T follicular helper cell (primary cell): Measurements from ENCODE around the gene MXRA8.
"Not testable (repeated sequence)": the region's sequence is repeated elsewhere in the genome, so short reads cannot be mapped to it uniquely, and the experiment has no call there.

Experiments
- DNase-seq: peaks from one replicate; pipeline ENCODE4 v3.0.0-alpha.2; 2020; ENCODE audit warnings: low read depth

MXRA8 gene

DNA sequence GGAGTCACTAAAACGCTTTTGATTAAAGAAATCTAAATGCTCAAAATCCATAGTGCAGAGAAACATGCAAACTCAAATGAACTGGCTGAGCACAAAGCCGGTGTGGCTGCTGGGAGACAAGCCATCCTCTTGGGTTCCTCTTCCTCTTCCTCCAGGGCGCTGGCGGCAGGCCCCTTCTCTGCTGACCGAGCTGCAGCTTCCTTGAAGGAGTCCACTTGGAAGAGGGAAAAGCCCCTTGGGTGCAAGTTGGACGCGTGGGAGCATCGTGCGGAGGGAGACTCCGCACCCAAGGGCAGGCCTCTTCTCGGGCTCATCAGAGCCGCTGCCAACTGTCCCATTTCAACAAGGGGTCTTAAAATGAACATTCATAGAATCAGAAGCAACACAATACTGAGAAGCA, 32.9 kb upstream of the MXRA8 start:
- no peak for DNase-seq

DNA sequence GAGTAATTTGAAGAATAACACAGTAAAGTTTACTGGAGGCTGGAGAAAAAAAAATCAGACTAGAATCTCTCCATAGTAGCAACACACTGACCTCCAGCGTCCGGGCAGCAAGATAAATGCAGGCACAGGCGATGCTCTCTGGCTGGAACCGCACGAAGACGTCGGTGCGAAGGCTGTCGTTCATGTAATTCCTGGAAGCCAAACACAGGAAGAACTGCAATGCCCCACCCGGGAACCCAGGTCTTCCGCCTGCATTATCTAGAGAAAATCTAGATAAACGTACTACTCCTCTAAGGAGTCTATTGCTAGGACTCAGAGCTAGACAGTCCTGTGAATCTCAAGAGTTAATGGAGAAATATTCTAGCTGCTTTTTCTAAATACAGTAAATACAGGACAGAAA, 32.3 kb upstream of the MXRA8 start:
- DNase-seq: no peak

DNA sequence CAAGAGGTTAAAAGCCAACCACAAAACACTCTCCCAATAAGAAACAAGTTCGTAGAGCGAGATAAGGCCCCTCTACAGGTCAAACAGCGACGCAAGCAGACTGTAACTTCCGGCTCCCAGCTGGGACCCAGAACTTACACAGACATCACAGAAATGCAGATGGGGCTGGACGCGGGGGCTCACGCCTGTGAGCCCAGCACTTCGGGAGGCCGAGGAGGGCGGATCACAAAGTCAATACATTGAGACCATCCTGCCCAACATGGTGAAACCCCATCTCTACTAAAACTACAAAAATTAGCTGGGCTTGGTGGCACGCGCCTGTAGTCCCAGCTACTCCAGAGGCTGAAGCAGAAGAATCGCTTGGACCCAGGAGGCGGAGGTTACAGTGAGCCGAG, 29.7 kb upstream of the MXRA8 start:
- DNase-seq: no peak

DNA sequence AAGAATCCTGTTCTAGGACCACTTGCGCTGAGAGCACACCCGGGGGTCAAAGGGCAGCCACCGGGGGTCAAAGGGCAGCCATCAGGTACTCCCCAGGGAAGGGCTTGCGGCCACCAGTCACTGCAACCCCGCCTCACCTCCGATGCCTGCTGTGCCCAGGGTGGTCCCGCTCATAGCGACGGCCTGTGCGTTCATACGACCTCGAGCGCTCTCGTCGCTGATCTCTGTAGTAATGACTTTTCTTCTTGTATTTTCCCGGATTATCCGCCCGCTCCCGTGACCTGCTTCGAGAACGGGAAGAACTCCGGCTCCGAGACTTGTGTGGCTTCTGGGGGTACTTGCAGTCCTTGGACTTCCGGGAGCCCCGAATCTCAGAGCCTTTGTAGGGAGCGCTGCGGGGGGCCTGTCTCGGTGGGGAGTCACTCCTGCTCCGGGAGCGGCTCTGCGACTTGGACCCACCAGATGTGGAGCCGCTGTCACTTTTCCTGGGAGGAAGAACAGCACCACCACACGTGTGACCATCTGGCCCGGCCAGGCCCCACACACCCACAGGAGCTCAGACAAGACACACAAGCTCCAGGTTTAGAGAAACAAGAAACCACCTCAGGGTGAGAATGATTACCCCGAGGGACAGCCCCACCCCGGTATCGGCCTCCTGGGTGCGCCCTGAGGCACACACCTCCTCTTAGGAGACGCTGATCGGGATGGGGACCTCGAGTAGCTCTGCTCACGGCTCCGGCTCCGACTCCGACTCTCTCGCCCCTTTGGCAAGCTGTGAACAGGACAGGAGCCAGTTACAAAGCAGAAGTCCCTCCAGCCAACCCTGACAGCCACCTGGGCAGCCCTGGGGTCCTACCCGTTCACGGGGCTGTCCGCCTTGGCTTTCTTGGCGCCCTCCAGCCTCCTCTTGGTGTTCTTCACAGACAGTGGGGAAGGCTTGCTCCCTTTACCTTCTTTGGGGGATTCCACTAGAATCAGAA, 29.0 kb upstream of the MXRA8 start:
- DNase-seq: no peak

- no peak for DNase-seq
These were observed 27.6 kb upstream of the MXRA8 start for GRCh38 chr1:1385931-1386330.

DNA sequence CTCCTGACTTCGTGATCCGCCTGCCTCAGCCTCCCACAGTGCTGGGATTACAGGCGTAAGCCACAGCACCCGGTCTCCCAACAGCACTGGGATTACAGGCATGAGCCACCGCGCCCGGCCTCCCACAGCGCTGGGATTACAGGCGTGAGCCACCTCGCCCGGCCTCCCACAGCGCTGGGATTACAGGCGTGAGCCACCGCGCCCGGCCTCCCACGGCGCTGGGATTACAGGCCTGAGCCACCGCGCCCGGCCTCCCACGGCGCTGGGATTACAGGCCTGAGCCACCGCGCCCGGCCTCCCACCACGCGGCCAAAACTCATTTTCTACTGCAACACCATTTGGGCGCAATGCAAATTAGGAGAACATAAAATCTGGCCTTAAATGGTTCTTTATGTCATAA, 27.0 kb upstream of the MXRA8 start:
- DNase-seq: not testable (repeated sequence)

GRCh38 chr1:1381294-1381693, 22.9 kb upstream of the MXRA8 start:
- DNase-seq: no peak

DNA sequence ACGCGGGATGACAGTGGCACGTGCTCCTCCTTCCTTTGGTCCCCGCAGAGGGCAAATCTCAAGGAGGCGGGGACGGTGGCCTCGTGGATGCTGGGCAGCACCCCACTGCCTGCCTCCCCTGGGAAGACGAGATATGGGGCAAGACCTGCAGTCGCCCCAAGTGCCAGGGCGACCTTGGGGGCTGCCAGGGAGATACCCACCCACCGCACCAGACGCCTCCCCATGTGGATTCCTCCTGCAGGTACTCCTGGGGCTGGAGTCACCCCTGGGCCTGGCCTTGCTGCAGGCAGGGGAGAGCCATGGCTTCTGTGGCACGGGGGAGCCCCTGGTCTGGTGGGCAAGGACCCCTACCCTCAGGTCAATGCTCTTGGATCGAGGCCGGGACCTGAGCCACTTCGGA, 22.5 kb upstream of the MXRA8 start:
- DNase-seq: no peak

DNA sequence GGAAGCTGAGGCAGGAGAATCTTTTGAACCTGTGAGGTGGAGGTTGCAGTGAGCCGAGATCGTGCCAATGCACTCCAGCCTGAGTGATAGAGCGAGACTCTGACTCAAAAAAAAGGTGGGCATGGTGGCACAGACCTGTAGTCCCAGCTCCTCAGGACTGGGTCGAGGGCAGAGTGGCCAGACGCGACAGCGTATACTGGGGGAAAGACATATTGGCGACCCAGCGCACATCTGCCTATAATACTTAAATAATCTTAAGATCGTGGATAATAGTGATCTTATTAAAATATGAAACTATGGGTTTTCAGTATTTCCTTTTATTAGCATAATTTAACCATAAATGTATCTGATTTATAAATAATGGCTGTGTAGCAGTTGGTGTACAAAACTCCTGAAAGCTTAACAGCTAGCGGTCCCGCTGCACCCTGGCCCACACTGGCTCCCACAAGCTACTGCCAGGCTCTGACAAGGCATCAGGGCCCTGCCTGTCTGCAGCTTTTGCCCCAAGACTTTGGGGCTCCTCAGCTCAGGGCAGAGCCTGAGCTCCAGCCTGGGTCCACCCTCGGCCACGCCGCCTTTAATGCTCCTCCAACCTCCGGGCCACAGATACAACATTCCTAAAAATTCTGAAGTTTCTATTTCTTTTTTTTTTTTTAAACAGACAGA, 19.3 kb upstream of the MXRA8 start:
- DNase-seq: no peak

DNA sequence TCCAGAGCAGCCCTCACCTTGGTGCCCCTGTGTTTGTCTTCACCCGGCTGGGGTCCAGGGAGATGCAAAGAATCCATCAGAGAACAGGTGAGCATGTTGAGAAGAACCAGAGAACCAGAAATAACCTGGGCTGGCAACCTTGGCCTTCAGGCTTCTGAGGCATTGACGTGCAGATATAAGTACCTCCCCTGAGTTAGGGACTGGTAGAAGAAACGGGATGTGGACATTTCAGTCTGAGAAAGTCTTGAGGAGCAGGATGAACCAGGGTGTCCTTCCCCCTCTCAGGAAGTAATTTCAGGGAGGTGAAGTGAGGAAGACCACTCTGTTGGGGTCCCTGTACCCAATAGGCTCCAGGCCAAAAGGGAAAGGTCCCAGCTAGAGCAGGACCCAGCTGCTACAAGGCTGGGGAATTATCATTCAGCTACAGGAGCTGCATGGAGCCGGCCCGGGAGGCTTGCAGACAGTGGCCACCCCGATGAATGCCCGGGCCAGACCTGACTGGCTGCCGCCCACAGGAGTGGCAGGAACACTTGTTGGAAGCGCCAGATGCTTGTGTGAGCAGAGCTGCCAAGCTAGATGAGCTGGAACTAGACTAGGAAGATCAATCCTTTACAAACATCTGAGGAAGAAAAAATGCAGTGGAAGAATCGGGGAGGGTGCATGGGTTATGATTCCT, 18.3 kb upstream of the MXRA8 start:
- DNase-seq: no peak

GRCh38 chr1:1374929-1375662, 16.7 kb upstream of the MXRA8 start, which contains the start of gene AURKAIP1:
Gene AURKAIP1, minus strand, starts transcription at chr1:1375207. Its CDS starts 451 bp downstream, at chr1:1374756.
- DNase-seq: peak; percentile 93

DNA sequence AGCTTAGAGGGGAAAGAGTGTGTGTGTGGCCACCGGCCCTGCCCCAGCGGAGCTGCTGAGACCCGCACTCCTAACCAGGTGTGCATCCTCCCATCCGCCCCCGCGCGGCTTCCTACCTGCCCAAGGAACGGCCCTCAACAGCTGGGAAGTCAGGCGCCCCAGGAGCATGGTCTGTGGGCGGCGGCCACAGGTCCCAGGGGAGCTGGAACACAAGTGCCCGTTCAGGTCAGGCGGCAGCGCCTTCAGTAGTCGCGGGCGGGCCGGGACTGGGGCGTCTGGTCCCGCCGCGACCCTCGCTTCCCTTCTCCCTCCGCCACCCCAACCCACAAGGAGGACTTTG, 16.2 kb upstream of the MXRA8 start:
- DNase-seq: no peak

- no peak for DNase-seq
These were observed 15.6 kb upstream of the MXRA8 start for GRCh38 chr1:1373815-1374588.

DNA sequence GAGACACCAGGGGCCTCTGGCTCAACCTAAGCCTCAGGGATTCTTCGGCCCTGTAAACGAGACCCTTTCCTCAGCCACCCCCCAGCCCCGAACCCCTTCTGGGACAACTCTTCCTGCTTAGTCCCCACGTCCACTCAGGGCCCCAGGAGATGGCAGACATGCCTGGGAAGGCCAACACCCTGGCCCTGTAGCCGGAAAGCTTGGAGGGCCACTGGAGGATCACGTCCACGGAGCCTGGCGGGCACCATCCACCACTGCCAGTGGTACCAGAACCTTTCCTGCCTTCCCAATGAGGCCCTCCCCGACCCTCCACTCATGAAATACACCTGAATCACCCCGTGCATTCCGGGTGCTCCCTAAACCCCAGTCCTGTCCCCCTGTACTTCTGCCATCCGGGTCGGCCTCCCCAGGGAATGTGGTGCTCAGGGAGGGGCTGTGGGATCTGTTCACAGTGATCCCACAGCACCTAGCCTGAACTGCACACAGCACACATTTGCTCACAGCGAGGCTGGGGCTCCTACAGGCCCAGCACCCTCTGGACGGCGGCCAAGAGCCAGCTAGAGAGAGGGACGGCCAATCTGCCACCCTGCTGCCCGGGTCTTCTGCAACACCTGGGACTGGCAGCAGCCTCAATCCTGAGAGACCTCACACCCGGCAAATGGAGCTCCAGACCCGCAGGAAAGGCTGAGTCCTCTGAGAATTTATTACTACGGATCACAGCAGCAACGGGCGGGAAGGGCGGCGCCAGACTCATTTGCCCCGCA, 14.9 kb upstream of the MXRA8 start:
- DNase-seq: no peak

DNA sequence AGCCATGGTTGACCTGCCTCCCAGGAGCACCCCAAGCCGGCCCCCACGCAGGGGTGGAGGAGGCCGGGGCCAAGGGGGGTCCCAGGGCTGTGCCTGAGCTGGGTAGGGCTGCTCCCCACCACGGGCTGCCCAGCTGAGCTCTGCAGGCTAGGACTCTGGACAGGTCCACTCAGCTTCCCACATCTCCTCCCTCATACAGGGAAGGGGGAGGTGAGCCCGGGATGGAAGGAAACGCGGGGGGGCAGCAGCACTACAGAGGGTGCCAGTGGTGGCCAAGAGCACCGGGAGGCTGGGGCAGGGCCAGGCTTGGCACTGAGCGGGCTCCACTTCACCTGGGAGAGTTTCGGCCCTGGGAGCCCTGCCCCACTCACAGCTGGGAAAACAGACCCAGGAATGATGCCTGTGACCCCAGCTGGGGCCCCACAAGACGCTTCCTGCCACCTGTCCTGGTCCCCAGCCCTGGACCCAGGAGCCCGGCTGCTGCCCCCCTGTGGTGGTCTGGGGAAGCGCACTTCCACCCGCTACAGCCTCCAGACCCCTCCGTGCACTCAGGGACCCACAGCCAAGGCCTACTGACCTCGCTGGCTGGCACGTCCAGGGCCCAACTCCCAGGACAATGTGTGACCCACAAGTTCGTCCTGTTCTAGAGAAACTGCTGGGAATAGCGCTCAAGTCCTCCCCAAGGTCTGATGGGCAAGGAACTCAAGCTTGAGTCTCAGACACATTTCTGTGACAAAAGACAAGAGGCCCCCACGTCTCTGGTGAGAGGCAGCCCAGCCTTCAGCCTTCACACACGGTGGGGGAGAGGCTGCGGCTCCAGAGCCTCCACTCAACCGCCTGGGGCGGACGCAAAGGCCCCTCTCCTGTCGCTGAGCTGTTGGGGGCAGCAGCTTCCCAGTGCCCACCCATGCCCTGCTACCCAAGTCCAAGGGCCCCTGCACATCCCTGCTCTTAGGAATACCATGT, 13.7 kb upstream of the MXRA8 start:
- DNase-seq: peak; percentile 58

GRCh38 chr1:1371364-1371745, 13.0 kb upstream of the MXRA8 start:
- DNase-seq: peak; percentile 67

DNA sequence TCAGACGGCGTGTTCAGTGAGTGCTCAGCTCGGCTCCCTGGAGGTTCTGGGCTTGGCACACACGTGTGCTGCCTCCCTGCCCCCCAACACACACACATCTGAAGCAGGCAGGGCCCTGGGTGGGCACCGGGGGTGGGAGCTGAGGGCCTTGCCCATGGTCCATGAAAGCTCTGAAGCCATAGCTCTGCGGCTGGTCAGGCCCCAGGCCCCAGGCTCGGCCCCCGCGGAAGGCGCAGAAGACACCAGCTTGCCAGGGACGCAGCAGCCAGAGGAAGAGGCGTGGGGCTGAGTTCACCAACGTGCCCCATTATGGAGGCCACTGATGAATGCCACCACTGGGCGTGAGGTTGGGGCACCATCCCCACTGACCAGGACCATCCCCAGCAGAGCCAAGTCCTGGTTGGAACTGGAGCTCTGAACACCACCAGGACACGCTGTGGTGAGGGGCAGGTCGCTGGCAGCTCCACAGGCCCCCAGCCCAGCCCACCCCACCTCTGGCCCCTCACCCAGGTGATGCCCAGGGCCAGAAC, 12.5 kb upstream of the MXRA8 start:
- no peak for DNase-seq

DNA sequence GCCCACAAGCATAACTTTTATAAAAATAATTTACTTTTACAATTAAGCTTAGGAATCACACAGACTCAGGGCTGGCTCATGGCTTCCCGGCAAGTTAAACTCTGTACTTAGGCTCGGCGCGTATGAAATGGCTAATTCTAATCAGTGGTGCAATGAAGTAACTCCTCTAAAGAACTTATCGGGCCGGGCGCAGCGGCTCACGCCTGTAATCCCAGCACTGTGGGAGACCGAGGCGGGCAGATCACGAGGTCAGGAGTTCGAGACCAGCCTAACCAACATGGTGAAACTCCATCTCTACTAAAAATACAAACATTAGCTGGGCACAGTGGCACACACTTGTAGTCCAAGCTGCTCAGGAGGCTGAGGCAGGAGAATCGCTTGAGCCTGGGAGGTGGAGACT, 11.7 kb upstream of the MXRA8 start:
- DNase-seq: not testable (repeated sequence)

- DNase-seq: no peak
These were observed 9.0 kb upstream of the MXRA8 start for GRCh38 chr1:1367315-1367714.
